Cardiac muscle cell (in vitro differentiated cells and primary cell): ENCODE results near the gene GAD2. TPM values are rescaled to one million over a fixed set of nuclear protein-coding genes. Genes with fewer than 3 reads are reported as not detected.

ENCODE experiments used
- DNase-seq, 2 donors: peaks; one replicate each; pipeline versions ENCODE4 v3.0.0 to v3.0.0-alpha.2; 2010 to 2017; ENCODE audit warnings: low read depth in 1 of 2, low spot score in 1 of 2
- H3K27ac ChIP-seq: fragments of 200-600 bp; sonication (generic); 2 replicates; pipeline ENCODE4 v1.5.1; 2016
- H3K27me3 ChIP-seq: fragments of 200-600 bp; sonication (generic); 2 replicates; pipeline ENCODE4 v1.6.0; 2016; ENCODE audit warnings: control low read depth
- H3K36me3 ChIP-seq: fragments of 200-600 bp; sonication (generic); 2 replicates; pipeline ENCODE4 v1.5.1; 2016; ENCODE audit warnings: control low read depth
- H3K4me1 ChIP-seq: fragments of 200-600 bp; sonication (generic); 2 replicates; pipeline ENCODE4 v1.8.1; 2017; ENCODE audit warnings: low read depth, mild to moderate bottlenecking, mixed run types
- H3K4me3 ChIP-seq: fragments of 200-600 bp; sonication (generic); 2 replicates; pipeline ENCODE4 v1.5.1; 2016; ENCODE audit warnings: mild to moderate bottlenecking
- H3K9me3 ChIP-seq: fragments of 200-600 bp; sonication (generic); 2 replicates; pipeline ENCODE4 v1.5.1; 2017; ENCODE audit warnings: low read depth, mild to moderate bottlenecking, control low read depth
- polyA plus RNA-seq: library from polyadenylated mRNA; unstranded; fragments of >200 nt; fragmentation: Nextera tagmentation; extraction: Ambion mirVana; gene quantifications from 2 replicates; pipeline ENCODE4 v1.2.1, GENCODE V29; 2016
- total RNA-seq: library from RNA; depleted of rRNA; stranded (reverse); fragments of >200 nt; gene quantifications from 2 replicates; pipeline ENCODE4 v1.2.3, GENCODE V29; 2016
- TF ChIP-seq, protein P1 (sequence below): IDR thresholded peaks from 2 replicates; pipeline ENCODE4 v1.5.1; 2012; ENCODE audit warnings: low read depth, mild to moderate bottlenecking, low read length

Gene GAD2
- total and polyA plus RNA-seq, 2 experiments from 2014 or later, result not detected

DNA sequence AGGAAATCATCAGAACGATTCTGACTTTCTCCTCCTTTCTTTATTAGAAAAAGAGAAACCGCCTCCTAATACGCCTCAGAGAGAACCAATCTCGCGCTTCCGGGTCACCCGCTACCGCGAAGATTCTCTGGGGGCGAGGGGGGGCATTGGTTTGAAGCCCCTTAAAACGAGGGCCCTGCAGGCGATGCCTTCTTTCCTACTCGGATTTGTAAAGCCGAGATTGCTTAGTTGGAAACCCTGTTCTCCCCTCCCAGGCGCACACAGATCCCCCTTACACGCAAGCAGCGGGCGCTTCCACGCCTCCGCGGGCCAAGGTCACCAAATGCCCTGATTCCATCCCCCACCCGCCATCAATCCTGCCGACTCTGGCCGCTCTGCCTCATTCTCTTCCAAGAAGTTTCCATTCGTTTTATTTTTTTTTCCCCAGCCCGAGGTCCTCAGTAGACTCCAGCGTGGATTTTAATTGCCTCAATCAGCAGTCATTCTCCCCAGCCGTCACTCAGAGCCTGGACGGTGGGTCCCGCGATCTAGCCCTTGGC lies 1.1 kb upstream of the GAD2 start:
- DNase-seq, result no peak
- Histone ChIP-seq H3K9me3 (no peaks in the 10 kb centered on the region), H3K4me3 (peak overlapping the region; percentile 20), H3K36me3 (no peaks in the 10 kb centered on the region), H3K4me1 (peaks cover 19% of the 10 kb centered on the region), H3K27me3 (peaks cover 100% of the 10 kb centered on the region), H3K27ac (no peak overlapping the region)
- TF ChIP-seq, protein P1, sequence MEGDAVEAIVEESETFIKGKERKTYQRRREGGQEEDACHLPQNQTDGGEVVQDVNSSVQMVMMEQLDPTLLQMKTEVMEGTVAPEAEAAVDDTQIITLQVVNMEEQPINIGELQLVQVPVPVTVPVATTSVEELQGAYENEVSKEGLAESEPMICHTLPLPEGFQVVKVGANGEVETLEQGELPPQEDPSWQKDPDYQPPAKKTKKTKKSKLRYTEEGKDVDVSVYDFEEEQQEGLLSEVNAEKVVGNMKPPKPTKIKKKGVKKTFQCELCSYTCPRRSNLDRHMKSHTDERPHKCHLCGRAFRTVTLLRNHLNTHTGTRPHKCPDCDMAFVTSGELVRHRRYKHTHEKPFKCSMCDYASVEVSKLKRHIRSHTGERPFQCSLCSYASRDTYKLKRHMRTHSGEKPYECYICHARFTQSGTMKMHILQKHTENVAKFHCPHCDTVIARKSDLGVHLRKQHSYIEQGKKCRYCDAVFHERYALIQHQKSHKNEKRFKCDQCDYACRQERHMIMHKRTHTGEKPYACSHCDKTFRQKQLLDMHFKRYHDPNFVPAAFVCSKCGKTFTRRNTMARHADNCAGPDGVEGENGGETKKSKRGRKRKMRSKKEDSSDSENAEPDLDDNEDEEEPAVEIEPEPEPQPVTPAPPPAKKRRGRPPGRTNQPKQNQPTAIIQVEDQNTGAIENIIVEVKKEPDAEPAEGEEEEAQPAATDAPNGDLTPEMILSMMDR, result no peak

DNA sequence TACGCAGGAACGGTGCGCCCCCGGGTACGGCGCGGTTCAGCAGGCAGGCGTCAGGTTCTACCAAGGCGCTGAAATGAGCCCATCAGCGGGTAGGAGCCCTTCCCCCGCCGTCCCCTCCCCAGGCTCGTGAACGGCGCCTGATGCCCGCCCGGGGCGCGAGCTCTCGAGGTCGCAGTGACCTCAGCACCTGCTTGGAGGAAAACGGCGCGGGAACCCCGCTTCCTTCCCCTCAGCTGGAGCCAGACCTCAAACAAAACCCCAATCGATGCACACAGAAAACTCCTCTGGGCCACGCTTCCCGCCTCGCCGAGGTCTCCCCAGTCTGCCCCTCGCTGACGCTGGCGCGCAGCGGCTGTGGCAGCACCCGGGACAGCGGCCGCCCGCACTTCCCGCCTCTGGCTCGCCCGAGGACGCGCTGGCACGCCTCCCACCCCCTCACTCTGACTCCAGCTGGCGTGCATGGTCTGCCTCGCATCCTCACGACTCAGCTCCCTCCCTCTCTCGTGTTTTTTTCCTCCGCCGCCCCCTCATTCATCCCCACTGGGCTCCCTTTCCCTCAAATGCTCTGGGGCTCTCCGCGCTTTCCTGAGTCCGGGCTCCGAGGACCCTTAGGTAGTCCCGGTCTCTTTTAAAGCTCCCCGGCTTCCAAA lies 514 bp upstream of the GAD2 start:
- no peaks in the 10 kb centered on the region for H3K36me3 ChIP-seq
- TF ChIP-seq, protein P1, result no peak
- peak; percentile 27 to 88 for DNase-seq
- H3K9me3 ChIP-seq, result no peaks in the 10 kb centered on the region
- H3K4me3 ChIP-seq, result peak overlapping the region; percentile 20
- H3K27ac ChIP-seq, result no peak overlapping the region
- H3K4me1 ChIP-seq, result peaks cover 19% of the 10 kb centered on the region
- H3K27me3 ChIP-seq, result peaks cover 100% of the 10 kb centered on the region

DNA sequence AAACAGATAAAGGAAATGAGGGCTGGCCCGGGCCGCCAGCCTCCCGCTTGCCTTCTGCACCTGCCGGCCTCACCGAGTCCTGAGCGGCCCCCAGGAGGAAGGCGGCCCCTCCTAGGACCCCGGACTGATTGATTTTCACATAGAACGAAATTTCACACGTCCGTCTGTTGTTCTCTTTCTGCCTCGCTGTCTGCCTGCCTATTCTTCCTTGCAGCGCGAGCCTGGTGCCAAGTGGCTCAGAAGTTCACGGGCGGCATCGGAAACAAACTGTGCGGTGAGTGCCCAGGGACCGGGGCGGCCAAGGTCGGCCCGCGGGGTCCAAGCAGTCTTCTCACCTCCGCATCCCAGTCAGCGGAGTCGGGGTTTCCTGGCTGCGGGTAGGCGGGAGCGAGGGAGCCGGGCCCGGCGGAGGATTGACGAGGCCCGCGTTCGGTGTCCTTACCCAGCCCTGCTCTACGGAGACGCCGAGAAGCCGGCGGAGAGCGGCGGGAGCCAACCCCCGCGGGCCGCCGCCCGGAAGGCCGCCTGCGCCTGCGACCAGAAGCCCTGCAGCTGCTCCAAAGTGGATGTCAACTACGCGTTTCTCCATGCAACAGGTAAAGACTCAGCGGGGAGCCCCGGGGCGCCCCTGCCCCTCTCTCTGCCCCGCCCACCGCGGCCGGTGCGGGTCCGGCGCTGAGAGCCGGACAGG lies 967 bp downstream of the GAD2 start:
- DNase-seq, result no peak
- H3K4me3 ChIP-seq, result peak overlapping the region; percentile 18
- H3K27me3 ChIP-seq, result peaks cover 99% of the 10 kb centered on the region
- no peak overlapping the region for H3K27ac ChIP-seq
- peaks cover 19% of the 10 kb centered on the region for H3K4me1 ChIP-seq
- H3K9me3 ChIP-seq, result no peaks in the 10 kb centered on the region
- TF ChIP-seq, protein P1, result no peak
- H3K36me3 ChIP-seq, result no peaks in the 10 kb centered on the region

DNA sequence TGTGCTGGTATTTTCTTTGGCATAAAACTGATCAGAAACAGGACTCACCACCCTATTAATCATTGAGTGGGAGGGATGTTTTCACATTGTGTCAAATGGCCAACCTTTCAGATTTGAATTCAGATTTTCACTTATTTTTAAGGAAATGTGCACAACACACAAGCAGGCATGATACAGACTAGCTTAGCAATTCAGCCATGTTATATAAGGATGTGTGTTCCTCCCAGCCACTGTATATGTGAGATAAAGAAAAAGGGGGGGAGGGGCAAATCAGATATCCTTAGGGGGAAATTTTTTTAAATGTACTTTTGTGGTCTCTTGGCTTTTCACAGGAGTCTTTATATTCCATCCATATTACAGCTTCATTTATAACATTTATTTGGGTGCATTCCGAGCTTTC lies 3.1 kb downstream of the GAD2 start:
- Histone ChIP-seq H3K36me3 (no peaks in the 10 kb centered on the region), H3K27me3 (peaks cover 77% of the 10 kb centered on the region)
- TF ChIP-seq, protein P1, result no peak

DNA sequence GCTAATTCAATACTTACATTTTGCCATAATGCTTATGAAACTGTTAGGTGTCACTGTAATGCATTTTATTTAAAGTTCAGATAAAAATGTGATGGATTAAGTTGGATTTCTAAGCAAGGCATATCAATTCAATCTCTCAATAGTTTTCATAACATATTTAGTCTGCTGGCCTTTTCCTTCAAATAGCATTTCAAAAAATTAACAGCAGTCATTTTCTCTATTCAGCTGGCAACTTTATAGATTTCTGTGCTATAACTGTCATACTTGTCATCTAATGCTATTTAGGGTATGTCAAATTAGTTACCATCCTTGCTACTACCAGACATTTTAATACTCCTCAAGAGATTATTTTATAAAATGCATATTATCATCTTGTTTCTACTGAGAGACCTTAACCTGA lies 4.3 kb downstream of the GAD2 start:
- Histone ChIP-seq H3K27me3 (peaks cover 74% of the 10 kb centered on the region), H3K4me3 (no peak overlapping the region), H3K9me3 (no peaks in the 10 kb centered on the region), H3K4me1 (peaks cover 15% of the 10 kb centered on the region), H3K27ac (no peak overlapping the region), H3K36me3 (no peaks in the 10 kb centered on the region)
- TF ChIP-seq, protein P1, result no peak
- no peak for DNase-seq

More for the DNA sequence above, 3.1 kb downstream of the GAD2 start:
- H3K4me3 ChIP-seq, result no peak overlapping the region
- no peak overlapping the region for H3K27ac ChIP-seq
- H3K9me3 ChIP-seq, result no peaks in the 10 kb centered on the region
- H3K4me1 ChIP-seq, result peaks cover 19% of the 10 kb centered on the region
- no peak for DNase-seq
